Sciatic nerve (tissue), 2 donors: Measurements from ENCODE around the gene OR5M8. TPM values are rescaled to one million over a fixed set of nuclear protein-coding genes. Genes with fewer than 3 reads are reported as not detected.

ENCODE experiments used
- ATAC-seq: fragments of 200-7000 bp; cut with Tn5 transposase; one replicate; pipeline ENCODE4 v1.9.1; 2020; ENCODE audit warnings: mild to moderate bottlenecking, moderate library complexity
- DNase-seq: peaks from one replicate; pipeline ENCODE4 v3.0.0-alpha.2; 2020; ENCODE audit warnings: low spot score
- intact Hi-C: fragments of 100-400 bp; cut with DNase I; formaldehyde crosslinking; loops from one replicate; pipeline ENCODE4 v1.14.2; 2022
- total RNA-seq: library from RNA; stranded (reverse); fragmentation: NEBNext Ultra II Directional; extraction: Animal tissue kit (Norgen Biotek cat#: 25700); gene quantifications from one replicate; pipeline ENCODE4 v1.2.1, GENCODE V29; 2021
- donor health status: DM: no; HTN: no; CAD: no.
- donor health status: DM: no; HTN: no; CAD: no.

The OR5M8 gene
- total RNA-seq = not detected

- DNase-seq (no peak), ATAC-seq (no peak)
- intact Hi-C loops = no loop called here
These were observed at the start of gene OR5M8 for GRCh38 chr11:56491270-56491669. OR5M8 (minus strand) TSS chr11:56491370; CDS start chr11:56491370, 0 bp downstream.

GRCh38 chr11:56533054-56533740 is 42.0 kb upstream of the OR5M8 start:
- intact Hi-C loops = no loop called here
- ATAC-seq (no peak), DNase-seq (no peak)

GRCh38 chr11:56531856-56532255 is 40.7 kb upstream of the OR5M8 start:
- intact Hi-C loops = no loop called here

GRCh38 chr11:56522008-56522407 is 30.8 kb upstream of the OR5M8 start:
- ATAC-seq (no peak), DNase-seq (no peak)
- intact Hi-C loops = no loop called here

More at GRCh38 chr11:56531856-56532255, 40.7 kb upstream of the OR5M8 start:
- ATAC-seq = no peak
- no peak for DNase-seq

- DNase-seq = no peak
- ATAC-seq = no peak
- intact Hi-C loops = loop anchor here (10.0 kb wide), 1 partner anchor 58 kb away; no protein-coding TSS in a partner anchor
These were observed 22.1 kb upstream of the OR5M8 start for GRCh38 chr11:56513280-56513679.

GRCh38 chr11:56509439-56509838 is 18.3 kb upstream of the OR5M8 start:
- intact Hi-C loops = no loop called here
- ATAC-seq (no peak), DNase-seq (no peak)

GRCh38 chr11:56497010-56497409 is 5.8 kb upstream of the OR5M8 start:
- DNase-seq (no peak), ATAC-seq (no peak)
- intact Hi-C loops = no loop called here

GRCh38 chr11:56495117-56495516 is 3.9 kb upstream of the OR5M8 start:
- ATAC-seq = no peak
- intact Hi-C loops = no loop called here
- no peak for DNase-seq

GRCh38 chr11:56486801-56487200 is 4.4 kb downstream of the OR5M8 start:
- DNase-seq (no peak), ATAC-seq (no peak)
- intact Hi-C loops = no loop called here

GRCh38 chr11:56474729-56475235 is 16.4 kb downstream of the OR5M8 start:
- intact Hi-C loops = no loop called here
- ATAC-seq = no peak
- DNase-seq = no peak

GRCh38 chr11:56473252-56473651 is 17.9 kb downstream of the OR5M8 start, which contains the start of gene OR5M3:
OR5M3 (minus strand) TSS chr11:56473352; CDS start chr11:56470497, 2,855 bp downstream.
- ATAC-seq (no peak), DNase-seq (no peak)
- intact Hi-C loops = no loop called here

GRCh38 chr11:56457076-56457475 is 34.1 kb downstream of the OR5M8 start:
- ATAC-seq = no peak
- no peak for DNase-seq
- intact Hi-C loops = loop anchor here (10.0 kb wide), 1 partner anchor 58 kb away; no protein-coding TSS in a partner anchor

GRCh38 chr11:56453521-56453920 is 37.6 kb downstream of the OR5M8 start:
- intact Hi-C loops = loop anchor here (10.0 kb wide), 1 partner anchor 61 kb away; no protein-coding TSS in a partner anchor
- ATAC-seq (no peak), DNase-seq (no peak)

Other genes starting within 250 kb of the OR5M8 start
- not detected for gene OR5T3, start 239.1 kb downstream of the OR5M8 start, total RNA-seq
- not detected for gene OR5T1, start 217.2 kb downstream of the OR5M8 start, total RNA-seq
- gene OR8H1, start 199.1 kb downstream of the OR5M8 start, total RNA-seq = not detected
- not detected for gene OR8K3, start 176.2 kb downstream of the OR5M8 start, total RNA-seq
- gene OR8K1, start 145.3 kb downstream of the OR5M8 start, total RNA-seq = not detected
- gene OR8J1, start 137.1 kb downstream of the OR5M8 start, total RNA-seq = not detected
- gene OR8U1, start 115.7 kb downstream of the OR5M8 start, total RNA-seq = not detected
- gene OR5AL1, start 78.7 kb downstream of the OR5M8 start, total RNA-seq = not detected
- not detected for gene OR5M3, start 18.0 kb downstream of the OR5M8 start, total RNA-seq
- not detected for gene OR5M11, start 51.9 kb upstream of the OR5M8 start, total RNA-seq
- gene OR5M10, start 86.4 kb upstream of the OR5M8 start, total RNA-seq = not detected
- gene OR5M1, start 123.5 kb upstream of the OR5M8 start, total RNA-seq = not detected
- not detected for gene OR5AP2, start 151.1 kb upstream of the OR5M8 start, total RNA-seq
- not detected for gene OR5AR1, start 172.3 kb upstream of the OR5M8 start, total RNA-seq
- not detected for gene OR9G1, start 207.7 kb upstream of the OR5M8 start, total RNA-seq